Activated CD4-positive, alpha-beta T cell treated with anti-CD3 and anti-CD28 coated beads for 36 hours (primary cell): ENCODE measurements around the gene POFUT2. TPM values are rescaled to one million over a fixed set of nuclear protein-coding genes. Genes with fewer than 3 reads are reported as not detected.

Source experiments
- ATAC-seq: fragments of 200-7000 bp; cut with Tn5 transposase; one replicate; pipeline ENCODE4 v1.10.0; 2021; ENCODE audit warnings: mild to moderate bottlenecking, moderate library complexity
- CTCF ChIA-PET: fragments of 350-600 bp; sonication (Branson Sonifier 250); formaldehyde crosslinking; loops from one replicate; lab custom pipeline; 2021; ENCODE audit warnings: antibody characterized with exemption; lab: Charles Lee
- POLR2A ChIA-PET: fragments of 350-600 bp; sonication (Branson Sonifier 250); formaldehyde crosslinking; loops from one replicate; lab custom pipeline; 2021; ENCODE audit warnings: antibody characterized with exemption, inconsistent platforms; lab: Charles Lee
- DNase-seq: peaks from one replicate; pipeline ENCODE4 v3.0.0-alpha.2; 2020
- H3K27ac Mint-ChIP-seq: one replicate; pipeline ENCODE4 v1.8.0; 2021; ENCODE audit warnings: mixed read lengths
- H3K27me3 Mint-ChIP-seq: one replicate; pipeline ENCODE4 v1.8.0; 2021; ENCODE audit warnings: mixed read lengths
- H3K36me3 Mint-ChIP-seq: one replicate; pipeline ENCODE4 v1.8.0; 2021; ENCODE audit warnings: low read depth, mixed read lengths
- H3K4me1 Mint-ChIP-seq: one replicate; pipeline ENCODE4 v1.8.0; 2021; ENCODE audit warnings: mixed read lengths
- H3K4me3 Mint-ChIP-seq: one replicate; pipeline ENCODE4 v1.8.0; 2021; ENCODE audit warnings: mild to moderate bottlenecking, moderate library complexity, mixed read lengths
- H3K9me3 Mint-ChIP-seq: one replicate; pipeline ENCODE4 v1.8.0; 2021; ENCODE audit warnings: low read depth, mixed read lengths
- intact Hi-C, 2 experiments: fragments of 100-400 bp; cut with DNase I in 1 of 2; cut with micrococcal nuclease in 1 of 2; formaldehyde crosslinking; loops; one replicate each; pipeline versions ENCODE4 v1.14.2 to v1.15.1; 2022 to 2024; cut with DNase I, micrococcal nuclease
- total RNA-seq, 2 experiments: library from RNA; stranded (reverse); gene quantifications; one replicate each; pipeline ENCODE4 v1.2.3, GENCODE V29; 2021

POFUT2 gene
- total RNA-seq, 2 experiments from 2014 or later, result 14.7 to 14.9 TPM

GRCh38 chr21:45263534-45263933, 24.2 kb downstream of the POFUT2 start:
- POLR2A ChIA-PET, result interaction anchor here (0.6 kb wide), 1 partner anchor 24 kb away, joined by 3 read pairs; the partner anchor contains the start of gene POFUT2
- Mint-ChIP-seq H3K9me3 (no peaks in the 10 kb centered on the region), H3K27ac (no peak overlapping the region)

GRCh38 chr21:45262616-45263015, 25.1 kb downstream of the POFUT2 start:
- Mint-ChIP-seq H3K4me1 (peaks cover 16% of the 10 kb centered on the region), H3K4me3 (no peak overlapping the region), H3K36me3 (peaks cover 22% of the 10 kb centered on the region), H3K9me3 (no peaks in the 10 kb centered on the region), H3K27ac (no peak overlapping the region), H3K27me3 (no peaks in the 10 kb centered on the region)
- ChIA-PET POLR2A (no interaction called here), CTCF (interaction anchor here (1.1 kb wide), 1 partner anchor 9 kb away, joined by 4 read pairs; no protein-coding TSS in a partner anchor)
- DNase-seq (no peak), ATAC-seq (no peak)
- intact Hi-C loops, result no loop called here

More at GRCh38 chr21:45263534-45263933, 24.2 kb downstream of the POFUT2 start:
- no peak overlapping the region for H3K4me3 Mint-ChIP-seq
- no peaks in the 10 kb centered on the region for H3K27me3 Mint-ChIP-seq
- no peak for DNase-seq
- peaks cover 16% of the 10 kb centered on the region for H3K4me1 Mint-ChIP-seq
- CTCF ChIA-PET, result interaction anchor here (1.5 kb wide), 1 partner anchor 26 kb away, joined by 4 read pairs; no protein-coding TSS in a partner anchor
- ATAC-seq, result no peak
- intact Hi-C loops, result no loop called here
- H3K36me3 Mint-ChIP-seq, result peaks cover 29% of the 10 kb centered on the region

- Mint-ChIP-seq H3K27me3 (no peaks in the 10 kb centered on the region), H3K27ac (no peak overlapping the region), H3K4me1 (peaks cover 11% of the 10 kb centered on the region), H3K36me3 (peaks cover 17% of the 10 kb centered on the region), H3K4me3 (no peak overlapping the region), H3K9me3 (no peaks in the 10 kb centered on the region)
- DNase-seq, result no peak
- ATAC-seq, result no peak
- ChIA-PET CTCF (interaction anchor here (1.1 kb wide), 1 partner anchor 9 kb away, joined by 4 read pairs; no protein-coding TSS in a partner anchor), POLR2A (no interaction called here)
- intact Hi-C loops, result no loop called here
These were observed 25.6 kb downstream of the POFUT2 start for GRCh38 chr21:45262041-45262581.

GRCh38 chr21:45261093-45261492, 26.6 kb downstream of the POFUT2 start:
- ChIA-PET POLR2A (no interaction called here), CTCF (no interaction called here)
- Mint-ChIP-seq H3K27ac (no peak overlapping the region), H3K9me3 (no peaks in the 10 kb centered on the region), H3K27me3 (no peaks in the 10 kb centered on the region), H3K36me3 (peaks cover 10% of the 10 kb centered on the region), H3K4me1 (peaks cover 2% of the 10 kb centered on the region), H3K4me3 (no peak overlapping the region)
- DNase-seq (no peak), ATAC-seq (no peak)
- intact Hi-C loops, result no loop called here

- POLR2A ChIA-PET, result no interaction called here
- CTCF ChIA-PET, result no interaction called here
- Mint-ChIP-seq H3K27me3 (no peaks in the 10 kb centered on the region), H3K4me1 (no peaks in the 10 kb centered on the region), H3K27ac (no peak overlapping the region), H3K9me3 (no peaks in the 10 kb centered on the region), H3K4me3 (no peak overlapping the region), H3K36me3 (peaks cover 10% of the 10 kb centered on the region)
- intact Hi-C loops, result no loop called here
- DNase-seq (no peak), ATAC-seq (no peak)
These were observed 27.4 kb downstream of the POFUT2 start for GRCh38 chr21:45260191-45260825.

GRCh38 chr21:45259206-45259840, 28.4 kb downstream of the POFUT2 start:
- CTCF ChIA-PET, result interaction anchor here (0.5 kb wide), 1 partner anchor 1375 kb away, joined by 3 read pairs; no protein-coding TSS in a partner anchor
- H3K27me3 Mint-ChIP-seq, result peaks cover 6% of the 10 kb centered on the region
- no peak for DNase-seq
- no peaks in the 10 kb centered on the region for H3K9me3 Mint-ChIP-seq
- intact Hi-C loops, result no loop called here
- POLR2A ChIA-PET, result no interaction called here
- H3K27ac Mint-ChIP-seq, result no peak overlapping the region
- H3K4me1 Mint-ChIP-seq, result no peaks in the 10 kb centered on the region
- no peak overlapping the region for H3K4me3 Mint-ChIP-seq
- ATAC-seq, result no peak
- H3K36me3 Mint-ChIP-seq, result peaks cover 10% of the 10 kb centered on the region

GRCh38 chr21:45258466-45258865, 29.2 kb downstream of the POFUT2 start:
- POLR2A ChIA-PET, result no interaction called here
- H3K27ac Mint-ChIP-seq, result no peak overlapping the region
- intact Hi-C loops, result no loop called here
- H3K4me3 Mint-ChIP-seq, result no peak overlapping the region
- no peaks in the 10 kb centered on the region for H3K4me1 Mint-ChIP-seq
- H3K27me3 Mint-ChIP-seq, result peaks cover 6% of the 10 kb centered on the region
- H3K36me3 Mint-ChIP-seq, result peaks cover 4% of the 10 kb centered on the region
- no peaks in the 10 kb centered on the region for H3K9me3 Mint-ChIP-seq
- no peak for ATAC-seq
- DNase-seq, result no peak
- CTCF ChIA-PET, result no interaction called here

- no peaks in the 10 kb centered on the region for H3K36me3 Mint-ChIP-seq
- intact Hi-C loops, result no loop called here
- ChIA-PET CTCF (interaction anchor here (0.6 kb wide), 3 partner anchors 32 to 146 kb away, joined by 3 to 4 read pairs (median 3); no protein-coding TSS in a partner anchor), POLR2A (no interaction called here)
- DNase-seq, result no peak
- no peak overlapping the region for H3K27ac Mint-ChIP-seq
- no peaks in the 10 kb centered on the region for H3K4me1 Mint-ChIP-seq
- no peak for ATAC-seq
- H3K4me3 Mint-ChIP-seq, result no peak overlapping the region
- peaks cover 6% of the 10 kb centered on the region for H3K27me3 Mint-ChIP-seq
- no peaks in the 10 kb centered on the region for H3K9me3 Mint-ChIP-seq
These were observed 29.9 kb downstream of the POFUT2 start for GRCh38 chr21:45257673-45258341.

GRCh38 chr21:45256912-45257672, 30.6 kb downstream of the POFUT2 start:
- POLR2A ChIA-PET, result no interaction called here
- ATAC-seq, result no peak
- CTCF ChIA-PET, result interaction anchor here (0.6 kb wide), 4 partner anchors 33 to 409 kb away, joined by 3 to 4 read pairs (median 3); no protein-coding TSS in a partner anchor
- Mint-ChIP-seq H3K27ac (no peak overlapping the region), H3K36me3 (no peaks in the 10 kb centered on the region), H3K27me3 (peaks cover 6% of the 10 kb centered on the region), H3K4me3 (no peak overlapping the region), H3K9me3 (no peaks in the 10 kb centered on the region), H3K4me1 (no peaks in the 10 kb centered on the region)
- intact Hi-C loops, result no loop called here
- no peak for DNase-seq

- H3K9me3 Mint-ChIP-seq, result no peaks in the 10 kb centered on the region
- CTCF ChIA-PET, result no interaction called here
- no peak for DNase-seq
- H3K4me3 Mint-ChIP-seq, result no peak overlapping the region
- peak; percentile 16 for ATAC-seq
- H3K4me1 Mint-ChIP-seq, result no peaks in the 10 kb centered on the region
- H3K36me3 Mint-ChIP-seq, result no peaks in the 10 kb centered on the region
- intact Hi-C loops, result no loop called here
- POLR2A ChIA-PET, result no interaction called here
- H3K27ac Mint-ChIP-seq, result no peak overlapping the region
- peaks cover 6% of the 10 kb centered on the region for H3K27me3 Mint-ChIP-seq
These were observed 31.4 kb downstream of the POFUT2 start for GRCh38 chr21:45256021-45256911.
